ENCODE results near the gene COA1. TPM values are rescaled to one million over a fixed set of nuclear protein-coding genes. Genes with fewer than 3 reads are reported as not detected.
"Not testable (repeated sequence)": the region's sequence is repeated elsewhere in the genome, so short reads cannot be mapped to it uniquely, and the experiment has no call there.

Gene COA1
- total RNA-seq, 1 donor from 2014 or later, result 85.1 TPM

- Mint-ChIP-seq H3K4me3 (ENCODE audit: low read depth) (no peak overlapping the region), H3K27ac (no peak overlapping the region), H3K36me3 (ENCODE audit: insufficient read depth) (peaks cover 13% of the 10 kb centered on the region), H3K4me1 (ENCODE audit: low read depth) (peaks cover 4% of the 10 kb centered on the region), H3K9me3 (ENCODE audit: low read depth) (peaks cover 17% of the 10 kb centered on the region), H3K27me3 (no peaks in the 10 kb centered on the region)
- TF ChIP-seq CTCF (IDR thresholded peaks at IDR 0.05; ENCODE audit: unreplicated experiment), result no peak
- DNase-seq (ENCODE audit: low spot score, unreplicated experiment), result no peak
These were observed 51.0 kb downstream of the COA1 start for GRCh38 chr7:43678315-43678714.

- peaks cover 4% of the 10 kb centered on the region for H3K4me1 Mint-ChIP-seq (ENCODE audit: low read depth)
- H3K36me3 Mint-ChIP-seq (ENCODE audit: insufficient read depth), result peaks cover 16% of the 10 kb centered on the region
- no peaks in the 10 kb centered on the region for H3K27me3 Mint-ChIP-seq
- no peak for TF ChIP-seq CTCF (IDR thresholded peaks at IDR 0.05; ENCODE audit: unreplicated experiment)
- no peak overlapping the region for H3K4me3 Mint-ChIP-seq (ENCODE audit: low read depth)
- peaks cover 21% of the 10 kb centered on the region for H3K9me3 Mint-ChIP-seq (ENCODE audit: low read depth)
- no peak for DNase-seq (ENCODE audit: low spot score, unreplicated experiment)
- H3K27ac Mint-ChIP-seq, result no peak overlapping the region
These were observed 51.5 kb downstream of the COA1 start for GRCh38 chr7:43677864-43678263.

- TF ChIP-seq CTCF (IDR thresholded peaks at IDR 0.05; ENCODE audit: unreplicated experiment), result no peak
- Mint-ChIP-seq H3K9me3 (ENCODE audit: low read depth) (peaks cover 36% of the 10 kb centered on the region), H3K4me1 (ENCODE audit: low read depth) (no peaks in the 10 kb centered on the region), H3K36me3 (ENCODE audit: insufficient read depth) (peaks cover 33% of the 10 kb centered on the region), H3K4me3 (ENCODE audit: low read depth) (no peak overlapping the region), H3K27ac (no peak overlapping the region), H3K27me3 (no peaks in the 10 kb centered on the region)
- DNase-seq (ENCODE audit: low spot score, unreplicated experiment), result no peak
These were observed 54.5 kb downstream of the COA1 start for GRCh38 chr7:43674559-43675436.

GRCh38 chr7:43673243-43673976 is 55.9 kb downstream of the COA1 start:
- H3K27ac Mint-ChIP-seq; H3K4me1 Mint-ChIP-seq (ENCODE audit: low read depth); DNase-seq (ENCODE audit: low spot score, unreplicated experiment); H3K4me3 Mint-ChIP-seq (ENCODE audit: low read depth); H3K27me3 Mint-ChIP-seq: not testable (repeated sequence)
- Mint-ChIP-seq H3K36me3 (ENCODE audit: insufficient read depth) (peaks cover 43% of the 10 kb centered on the region), H3K9me3 (ENCODE audit: low read depth) (peaks cover 44% of the 10 kb centered on the region)

GRCh38 chr7:43671521-43671920 is 57.8 kb downstream of the COA1 start:
- no peak for TF ChIP-seq CTCF (IDR thresholded peaks at IDR 0.05; ENCODE audit: unreplicated experiment)
- H3K4me3 Mint-ChIP-seq (ENCODE audit: low read depth), result no peak overlapping the region
- H3K27ac Mint-ChIP-seq, result no peak overlapping the region
- no peaks in the 10 kb centered on the region for H3K27me3 Mint-ChIP-seq
- H3K9me3 Mint-ChIP-seq (ENCODE audit: low read depth), result peaks cover 49% of the 10 kb centered on the region
- H3K36me3 Mint-ChIP-seq (ENCODE audit: insufficient read depth), result peaks cover 54% of the 10 kb centered on the region
- no peak for DNase-seq (ENCODE audit: low spot score, unreplicated experiment)
- H3K4me1 Mint-ChIP-seq (ENCODE audit: low read depth), result no peaks in the 10 kb centered on the region

All from progenitor cell of endocrine pancreas (in vitro differentiated cells).